ENCODE results near the gene LRFN3. TPM values are rescaled to one million over a fixed set of nuclear protein-coding genes. Genes with fewer than 3 reads are reported as not detected.

LRFN3 gene
- total RNA-seq, 1 donor from 2014 or later, result 10.8 TPM

GRCh38 chr19:35936738-35937268, 629 bp downstream of the LRFN3 start:
- peaks cover 23% of the 10 kb centered on the region for H3K4me1 Mint-ChIP-seq (ENCODE audit: low read depth)
- H3K27ac Mint-ChIP-seq, result no peak overlapping the region

DNA sequence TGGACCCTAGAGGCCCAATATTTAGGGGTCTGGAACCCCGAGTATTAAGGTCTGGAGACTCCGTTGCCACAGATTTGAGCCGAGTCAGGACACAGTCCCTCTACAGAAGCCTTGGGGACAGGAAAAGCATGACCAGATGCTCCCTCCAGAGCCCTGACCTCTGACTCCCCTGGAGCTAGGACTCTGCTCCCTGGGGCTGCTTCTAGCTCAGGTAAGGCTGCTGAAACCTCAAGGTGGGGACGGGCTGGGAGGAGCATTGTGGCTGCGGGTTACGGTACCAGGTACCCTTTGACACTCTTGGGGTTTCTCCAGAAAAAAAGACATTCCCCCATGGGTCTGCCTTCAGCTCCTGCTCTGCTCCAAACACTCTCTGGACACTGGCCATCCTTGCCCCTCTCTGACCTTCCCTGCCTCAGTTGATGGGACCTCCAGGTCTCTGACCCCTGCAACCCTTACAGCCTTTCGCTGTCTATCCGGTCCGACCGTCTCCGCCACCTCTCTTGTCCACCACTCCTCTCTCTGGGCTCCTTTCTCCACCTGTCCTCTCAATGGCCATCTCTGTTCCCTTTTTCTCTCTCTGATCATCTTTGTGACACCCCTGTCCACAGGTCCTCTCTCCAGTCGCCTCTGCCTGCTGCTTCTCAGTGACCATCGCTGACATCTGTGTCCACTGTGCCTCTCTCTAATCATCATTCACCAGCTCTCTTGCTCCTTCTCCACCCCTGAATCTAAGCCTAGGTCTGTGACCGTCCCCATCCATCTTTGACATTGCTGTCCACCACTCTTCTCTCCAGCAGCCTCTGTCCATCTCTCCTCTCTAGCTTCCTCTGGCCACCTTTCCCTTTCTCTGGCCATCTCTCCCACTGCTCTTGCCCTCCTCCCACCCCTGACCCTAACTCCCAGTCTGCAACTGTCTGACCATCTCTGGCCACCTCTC, 1.4 kb downstream of the LRFN3 start:
- no peak for DNase-seq (ENCODE audit: low spot score)
- no peak overlapping the region for H3K27ac Mint-ChIP-seq
- intact Hi-C loops (cut with micrococcal nuclease), result no loop called here

More at GRCh38 chr19:35936738-35937268, 629 bp downstream of the LRFN3 start:
- intact Hi-C loops (cut with micrococcal nuclease), result no loop called here
- Mint-ChIP-seq H3K9me3 (no peaks in the 10 kb centered on the region), H3K27me3 (ENCODE audit: low read depth) (no peaks in the 10 kb centered on the region), H3K36me3 (ENCODE audit: low read depth) (peaks cover 5% of the 10 kb centered on the region), H3K4me3 (ENCODE audit: low read depth) (peak overlapping the region; percentile 78)
- no peak for DNase-seq (ENCODE audit: low spot score)

DNA sequence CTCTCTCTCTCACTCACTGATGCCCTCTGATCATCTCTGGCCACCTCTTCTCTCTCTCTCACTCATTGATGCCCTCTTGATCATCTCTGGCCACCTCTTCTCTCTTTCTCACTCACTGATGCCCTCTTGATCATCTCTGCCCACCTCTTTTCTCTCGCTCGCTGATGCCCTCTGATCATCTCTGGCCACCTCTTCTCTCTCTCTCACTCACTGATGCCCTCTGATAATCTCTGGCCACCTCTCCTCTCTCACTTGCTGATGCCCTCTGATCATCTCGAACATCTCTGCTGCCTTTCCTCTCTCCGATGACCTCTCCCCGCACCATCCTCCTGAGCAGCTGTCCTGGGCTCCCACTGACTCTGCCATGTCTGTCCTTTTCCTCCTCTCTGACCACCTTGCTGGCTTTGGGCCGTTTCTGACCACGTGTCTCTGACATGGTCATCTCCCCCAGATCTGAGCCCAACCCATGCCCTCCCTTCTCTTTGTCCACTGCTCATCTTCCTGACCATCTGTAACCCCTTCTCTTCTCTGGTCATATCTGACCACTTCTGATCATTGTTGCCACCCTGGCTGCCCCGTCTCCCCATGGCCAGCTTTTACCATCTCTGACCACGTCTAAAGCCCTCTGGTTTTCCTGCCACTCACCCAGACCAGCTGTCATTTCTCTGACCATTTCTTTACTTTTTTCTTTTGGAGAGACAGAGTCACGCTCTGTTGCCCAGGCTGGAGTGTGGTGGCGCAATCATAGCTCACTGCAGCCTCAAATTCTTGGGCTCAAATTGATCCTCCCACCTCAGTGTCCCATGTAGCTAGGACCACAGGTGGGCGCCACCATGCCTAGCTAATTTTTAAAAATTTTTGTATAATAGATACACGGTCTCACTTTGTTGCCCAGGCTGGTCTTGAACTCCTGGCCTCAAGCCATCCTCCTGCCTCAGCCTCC, 2.4 kb downstream of the LRFN3 start:
- H3K4me1 Mint-ChIP-seq (ENCODE audit: low read depth), result peaks cover 19% of the 10 kb centered on the region
- H3K36me3 Mint-ChIP-seq (ENCODE audit: low read depth), result peaks cover 5% of the 10 kb centered on the region
- no peaks in the 10 kb centered on the region for H3K9me3 Mint-ChIP-seq
- no peaks in the 10 kb centered on the region for H3K27me3 Mint-ChIP-seq (ENCODE audit: low read depth)
- H3K4me3 Mint-ChIP-seq (ENCODE audit: low read depth), result peak overlapping the region; percentile 78
- intact Hi-C loops (cut with micrococcal nuclease), result no loop called here
- no peak overlapping the region for H3K27ac Mint-ChIP-seq
- no peak for DNase-seq (ENCODE audit: low spot score)

More for the DNA sequence above, 1.4 kb downstream of the LRFN3 start:
- Mint-ChIP-seq H3K9me3 (no peaks in the 10 kb centered on the region), H3K4me3 (ENCODE audit: low read depth) (peak overlapping the region; percentile 78), H3K36me3 (ENCODE audit: low read depth) (peaks cover 5% of the 10 kb centered on the region), H3K4me1 (ENCODE audit: low read depth) (peaks cover 19% of the 10 kb centered on the region), H3K27me3 (ENCODE audit: low read depth) (no peaks in the 10 kb centered on the region)

GRCh38 chr19:35939307-35940077, 3.3 kb downstream of the LRFN3 start:
- intact Hi-C loops (cut with micrococcal nuclease), result no loop called here
- peaks cover 9% of the 10 kb centered on the region for H3K36me3 Mint-ChIP-seq (ENCODE audit: low read depth)
- no peaks in the 10 kb centered on the region for H3K9me3 Mint-ChIP-seq
- H3K4me1 Mint-ChIP-seq (ENCODE audit: low read depth), result peaks cover 19% of the 10 kb centered on the region
- no peaks in the 10 kb centered on the region for H3K27me3 Mint-ChIP-seq (ENCODE audit: low read depth)
- no peak overlapping the region for H3K4me3 Mint-ChIP-seq (ENCODE audit: low read depth)
- H3K27ac Mint-ChIP-seq, result no peak overlapping the region
- DNase-seq (ENCODE audit: low spot score), result no peak

GRCh38 chr19:35940078-35940775, 4.1 kb downstream of the LRFN3 start:
- no peak overlapping the region for H3K4me3 Mint-ChIP-seq (ENCODE audit: low read depth)
- DNase-seq (ENCODE audit: low spot score), result no peak
- no peak overlapping the region for H3K27ac Mint-ChIP-seq
- H3K4me1 Mint-ChIP-seq (ENCODE audit: low read depth), result peaks cover 19% of the 10 kb centered on the region
- peaks cover 9% of the 10 kb centered on the region for H3K36me3 Mint-ChIP-seq (ENCODE audit: low read depth)
- intact Hi-C loops (cut with micrococcal nuclease), result no loop called here
- H3K9me3 Mint-ChIP-seq, result no peaks in the 10 kb centered on the region
- no peaks in the 10 kb centered on the region for H3K27me3 Mint-ChIP-seq (ENCODE audit: low read depth)

DNA sequence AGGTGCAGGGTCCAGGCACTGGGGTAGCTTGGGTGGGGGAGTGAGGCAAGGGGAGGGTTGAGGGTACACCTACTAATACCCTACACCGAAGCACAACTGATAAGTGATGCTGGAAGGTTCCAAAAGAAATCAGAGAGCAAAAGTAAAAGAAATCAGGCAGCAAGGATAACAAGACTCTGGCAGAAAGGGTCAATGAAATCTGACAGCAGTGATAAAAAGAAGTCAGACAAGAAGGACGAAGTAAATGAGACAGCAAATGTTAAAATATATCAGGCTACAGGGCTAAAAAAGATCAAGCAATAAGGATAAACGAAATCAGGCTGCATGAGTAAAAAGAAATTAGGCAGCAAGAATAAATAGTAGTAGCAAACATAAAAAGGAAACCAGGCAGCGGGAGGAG, 4.7 kb downstream of the LRFN3 start:
- Mint-ChIP-seq H3K27me3 (ENCODE audit: low read depth) (no peaks in the 10 kb centered on the region), H3K9me3 (no peaks in the 10 kb centered on the region), H3K27ac (no peak overlapping the region), H3K4me3 (ENCODE audit: low read depth) (no peak overlapping the region), H3K4me1 (ENCODE audit: low read depth) (peaks cover 19% of the 10 kb centered on the region), H3K36me3 (ENCODE audit: low read depth) (peaks cover 9% of the 10 kb centered on the region)
- no peak for DNase-seq (ENCODE audit: low spot score)
- intact Hi-C loops (cut with micrococcal nuclease), result no loop called here

DNA sequence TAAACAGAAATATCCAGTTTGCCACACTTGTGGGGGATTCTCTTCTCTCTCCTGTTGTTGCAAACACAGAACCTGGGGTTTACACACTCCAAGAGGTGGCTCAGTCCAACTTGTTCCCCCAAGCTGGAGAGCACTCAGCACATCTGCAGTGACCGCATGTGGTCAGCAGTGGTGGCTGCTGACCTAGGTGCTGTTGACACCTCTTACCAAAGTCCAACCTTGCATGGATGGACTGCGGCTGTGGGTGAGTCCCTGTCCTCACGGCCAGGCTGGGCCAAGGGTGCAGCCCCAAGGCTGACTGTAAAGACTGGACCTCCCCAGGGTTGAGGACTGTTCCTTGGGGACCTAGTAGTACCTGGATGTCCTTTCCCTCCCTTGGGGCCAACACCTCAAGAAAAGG, 6.1 kb downstream of the LRFN3 start:
- Mint-ChIP-seq H3K4me3 (ENCODE audit: low read depth) (no peak overlapping the region), H3K27ac (no peak overlapping the region), H3K9me3 (no peaks in the 10 kb centered on the region), H3K36me3 (ENCODE audit: low read depth) (peaks cover 9% of the 10 kb centered on the region), H3K4me1 (ENCODE audit: low read depth) (peaks cover 16% of the 10 kb centered on the region), H3K27me3 (ENCODE audit: low read depth) (no peaks in the 10 kb centered on the region)
- DNase-seq (ENCODE audit: low spot score), result no peak
- intact Hi-C loops (cut with micrococcal nuclease), result no loop called here

- Mint-ChIP-seq H3K4me3 (ENCODE audit: low read depth) (no peak overlapping the region), H3K36me3 (ENCODE audit: low read depth) (peaks cover 9% of the 10 kb centered on the region), H3K9me3 (no peaks in the 10 kb centered on the region), H3K27ac (no peak overlapping the region), H3K4me1 (ENCODE audit: low read depth) (peaks cover 6% of the 10 kb centered on the region), H3K27me3 (ENCODE audit: low read depth) (no peaks in the 10 kb centered on the region)
- no peak for DNase-seq (ENCODE audit: low spot score)
- intact Hi-C loops (cut with micrococcal nuclease), result no loop called here
Observed at GRCh38 chr19:35943321-35944301, 7.4 kb downstream of the LRFN3 start.

GRCh38 chr19:35944556-35944955, 8.4 kb downstream of the LRFN3 start:
- H3K27me3 Mint-ChIP-seq (ENCODE audit: low read depth), result no peaks in the 10 kb centered on the region
- peaks cover 3% of the 10 kb centered on the region for H3K4me1 Mint-ChIP-seq (ENCODE audit: low read depth)
- intact Hi-C loops (cut with micrococcal nuclease), result no loop called here
- peaks cover 9% of the 10 kb centered on the region for H3K36me3 Mint-ChIP-seq (ENCODE audit: low read depth)
- no peaks in the 10 kb centered on the region for H3K9me3 Mint-ChIP-seq
- no peak overlapping the region for H3K4me3 Mint-ChIP-seq (ENCODE audit: low read depth)
- no peak overlapping the region for H3K27ac Mint-ChIP-seq
- DNase-seq (ENCODE audit: low spot score), result no peak

DNA sequence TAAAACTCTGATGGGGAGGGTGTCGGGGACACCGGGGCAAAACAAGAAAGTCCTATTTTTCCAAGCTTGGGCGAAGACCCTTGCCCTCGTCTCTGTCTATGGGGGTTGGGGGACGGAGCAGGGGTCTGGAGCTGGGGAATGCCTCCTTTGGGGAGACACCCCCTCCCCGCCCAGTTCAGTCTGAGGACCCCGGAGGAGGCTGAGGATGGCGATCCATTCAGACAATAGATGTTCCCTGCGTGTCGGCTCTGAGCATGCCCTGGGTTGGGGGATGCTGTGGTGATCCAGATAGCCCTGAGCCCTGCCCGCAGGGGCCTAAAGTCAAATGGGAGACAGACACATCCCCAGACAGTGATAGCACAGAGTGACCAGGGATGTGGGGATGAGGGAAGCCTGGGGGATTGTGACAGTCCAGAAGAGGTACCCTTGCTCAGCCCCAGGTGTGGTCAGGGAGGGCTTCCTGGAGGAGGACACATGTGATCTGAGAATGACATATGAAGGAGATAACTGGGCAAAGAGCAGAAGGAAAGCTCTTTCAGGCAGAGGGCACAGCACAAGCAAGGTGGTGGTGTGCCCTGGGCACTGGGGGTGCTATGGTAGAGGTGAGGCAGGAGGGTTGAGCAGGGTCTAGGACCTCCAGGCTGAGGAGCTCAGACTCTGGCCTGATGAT, 9.1 kb downstream of the LRFN3 start:
- intact Hi-C loops (cut with micrococcal nuclease), result no loop called here
- no peaks in the 10 kb centered on the region for H3K9me3 Mint-ChIP-seq
- no peak overlapping the region for H3K27ac Mint-ChIP-seq
- H3K27me3 Mint-ChIP-seq (ENCODE audit: low read depth), result no peaks in the 10 kb centered on the region
- H3K4me1 Mint-ChIP-seq (ENCODE audit: low read depth), result peaks cover 3% of the 10 kb centered on the region
- no peak for DNase-seq (ENCODE audit: low spot score)
- H3K4me3 Mint-ChIP-seq (ENCODE audit: low read depth), result no peak overlapping the region
- peaks cover 9% of the 10 kb centered on the region for H3K36me3 Mint-ChIP-seq (ENCODE audit: low read depth)
